ENCODE results near the gene RYR2.

The RYR2 gene

DNA sequence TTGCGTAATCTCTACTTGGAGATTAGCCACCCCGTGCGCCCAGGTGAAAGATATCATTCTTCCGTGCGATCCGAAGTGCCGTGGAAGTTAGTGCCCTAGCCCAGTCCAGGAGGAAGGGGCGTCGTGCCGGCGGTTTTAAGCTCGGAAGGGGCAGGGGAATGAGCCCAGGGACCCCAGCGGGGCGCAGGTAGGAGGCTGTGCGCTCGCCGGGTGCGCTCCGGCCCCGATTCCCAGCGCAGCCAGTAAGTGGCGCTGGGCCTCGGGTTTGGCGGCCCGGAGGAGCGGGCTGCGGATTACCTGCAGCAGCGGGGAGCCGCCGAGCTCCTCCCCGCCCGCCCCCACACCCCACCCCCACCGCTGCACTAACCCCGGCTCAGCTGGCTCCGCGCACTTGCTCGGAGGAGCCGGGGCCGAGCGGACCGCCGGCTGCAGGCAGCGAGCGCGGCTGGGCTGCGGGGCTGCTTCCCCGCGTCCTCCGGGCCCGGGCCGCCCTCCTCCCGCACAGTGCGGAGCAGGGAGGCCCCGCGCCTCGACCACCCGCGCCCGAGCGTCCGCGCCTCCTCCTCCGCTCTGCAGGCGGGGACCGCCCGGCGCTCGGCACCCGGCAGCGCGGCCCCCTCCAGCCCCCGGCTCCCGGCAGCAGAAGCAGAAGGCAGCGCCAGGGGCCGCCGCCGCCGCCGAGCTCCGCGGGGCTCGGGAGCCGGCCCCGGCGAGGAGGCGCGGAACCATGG lies at the start of gene RYR2:
Gene RYR2, plus strand, starts transcription at position 390 of the 731 bp plus-strand sequence. Its CDS starts 338 bp downstream, at position 728.
- H3K4me3 ChIP-seq: peak within 1 kb of the TSS; percentile 6 to 46 (median 21)
- H3K27ac ChIP-seq: peak within 1 kb of the TSS in 1 of 21 experiments; percentile 50

DNA sequence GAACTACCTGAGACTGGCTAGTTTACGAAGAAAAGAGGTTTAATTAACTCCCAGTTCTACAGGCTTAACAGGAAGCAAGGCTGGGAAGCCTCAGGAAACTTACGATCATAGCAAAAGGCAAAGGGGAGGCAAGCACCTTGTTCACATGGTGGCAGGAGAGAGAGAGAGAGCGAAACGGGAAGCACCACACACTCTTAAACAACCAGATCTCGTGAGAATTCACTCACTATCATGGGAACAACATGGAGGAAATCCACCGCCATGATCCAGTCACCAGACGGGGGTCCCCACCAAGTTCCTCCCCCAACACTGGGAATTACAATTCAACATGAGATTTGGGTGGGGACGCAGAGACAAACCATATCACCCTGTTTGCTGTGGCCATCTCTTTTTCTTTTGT lies 49.5 kb upstream of the RYR2 start:
- Histone ChIP-seq H3K4me3 (no peak overlapping the region), H3K27ac (no peak overlapping the region)

DNA sequence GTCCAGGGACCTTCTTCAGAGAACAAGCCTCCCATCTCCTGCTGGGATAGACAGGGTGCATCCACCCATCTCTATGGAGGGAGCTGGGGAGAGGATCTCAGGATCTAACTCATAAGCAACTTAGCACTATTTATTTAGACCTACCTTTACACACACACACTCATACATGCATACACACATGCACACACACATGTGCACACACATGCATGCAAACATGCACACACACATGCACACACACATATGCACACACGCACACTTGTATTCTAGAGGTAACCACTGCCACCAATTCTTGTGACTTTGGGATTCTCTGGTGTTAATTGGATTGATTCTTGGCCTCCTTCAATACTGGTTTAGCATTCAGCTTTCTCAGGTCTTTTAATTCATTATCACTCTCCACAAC lies 47.5 kb upstream of the RYR2 start:
- Histone ChIP-seq H3K4me3 (no peak overlapping the region), H3K27ac (no peak overlapping the region)

DNA sequence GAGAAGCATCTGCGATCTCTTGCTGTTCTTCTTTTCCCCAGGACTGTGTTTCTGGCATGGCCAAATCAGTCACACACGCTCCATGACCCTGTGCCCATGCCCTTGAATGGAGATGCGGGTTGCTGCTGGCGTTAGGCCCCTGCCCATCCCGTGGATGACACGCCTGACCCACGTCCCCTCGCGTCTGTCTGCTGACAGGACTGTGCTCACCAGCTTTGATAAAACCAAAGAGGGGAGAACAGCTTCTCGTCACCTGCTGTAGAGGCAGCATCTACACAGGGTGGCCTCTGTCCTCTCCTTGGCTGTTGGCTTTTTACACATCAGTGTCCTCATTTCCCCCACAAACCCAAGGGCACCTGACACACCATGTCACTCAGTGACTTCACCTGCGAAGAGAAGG lies 44.6 kb upstream of the RYR2 start:
- H3K4me3 ChIP-seq: no peak overlapping the region
- H3K27ac ChIP-seq: no peak overlapping the region

DNA sequence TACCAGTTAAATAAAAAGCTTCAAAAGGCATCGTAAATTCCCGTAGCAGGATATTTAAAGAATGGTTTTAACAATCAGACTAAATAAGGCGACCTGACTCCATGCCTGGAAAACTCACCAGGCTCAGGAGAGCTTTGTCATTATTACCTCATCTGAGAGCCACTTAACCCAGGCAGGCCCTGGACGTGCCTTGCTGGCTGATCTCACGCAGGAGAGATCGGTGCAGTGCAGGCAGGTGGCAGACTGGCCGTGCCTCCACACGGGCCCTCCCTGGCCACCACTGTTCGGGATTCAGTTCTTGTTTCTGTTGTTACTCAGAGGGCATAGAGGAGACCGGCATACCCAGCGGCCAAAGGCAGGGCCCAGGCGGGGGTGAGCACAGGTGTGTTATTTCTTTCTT lies 44.1 kb upstream of the RYR2 start:
- no peak overlapping the region for H3K27ac ChIP-seq
- no peak overlapping the region for H3K4me3 ChIP-seq

DNA sequence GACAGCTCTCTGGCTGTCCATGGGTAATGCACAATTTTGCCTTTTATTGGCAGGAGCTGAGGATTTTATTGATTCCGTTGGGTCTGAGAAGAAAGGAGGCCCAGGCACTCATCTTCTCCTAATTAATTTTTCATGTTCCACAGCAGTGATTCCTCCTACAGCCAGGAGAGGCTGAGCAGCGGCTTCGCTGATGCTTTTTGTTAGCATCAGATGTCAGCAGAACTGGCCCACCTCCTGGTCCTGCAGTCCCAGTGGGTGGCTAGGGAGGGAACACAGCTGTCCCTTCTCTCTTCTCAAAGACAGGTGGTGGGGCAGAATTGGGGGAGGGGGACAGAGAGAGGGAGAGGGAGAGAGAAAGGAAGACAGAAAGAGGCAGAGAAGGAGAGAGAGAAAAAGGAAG lies 43.4 kb upstream of the RYR2 start:
- H3K27ac ChIP-seq: no peak overlapping the region

DNA sequence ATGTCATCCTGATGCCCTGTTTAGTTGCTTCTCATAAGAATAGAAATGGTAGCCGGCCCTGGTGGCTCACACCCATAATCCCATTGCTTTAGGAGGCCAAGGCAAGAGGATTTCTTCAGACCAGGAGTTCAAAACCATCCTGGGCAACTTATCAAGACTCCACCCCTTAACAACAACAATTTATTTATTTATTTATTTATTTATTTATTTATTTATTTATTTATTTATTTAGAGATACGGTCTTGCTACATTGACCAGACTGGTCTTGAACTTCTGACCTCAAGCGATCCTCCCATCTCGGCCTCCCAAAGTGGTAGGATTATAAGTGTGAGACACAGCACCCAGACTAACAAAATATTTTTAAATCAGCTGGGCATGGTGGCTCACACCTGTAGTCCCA lies 41.8 kb upstream of the RYR2 start:
- H3K27ac ChIP-seq: no peak overlapping the region
- no peak overlapping the region for H3K4me3 ChIP-seq

More for the DNA sequence above, 43.4 kb upstream of the RYR2 start:
- no peak overlapping the region for H3K4me3 ChIP-seq

DNA sequence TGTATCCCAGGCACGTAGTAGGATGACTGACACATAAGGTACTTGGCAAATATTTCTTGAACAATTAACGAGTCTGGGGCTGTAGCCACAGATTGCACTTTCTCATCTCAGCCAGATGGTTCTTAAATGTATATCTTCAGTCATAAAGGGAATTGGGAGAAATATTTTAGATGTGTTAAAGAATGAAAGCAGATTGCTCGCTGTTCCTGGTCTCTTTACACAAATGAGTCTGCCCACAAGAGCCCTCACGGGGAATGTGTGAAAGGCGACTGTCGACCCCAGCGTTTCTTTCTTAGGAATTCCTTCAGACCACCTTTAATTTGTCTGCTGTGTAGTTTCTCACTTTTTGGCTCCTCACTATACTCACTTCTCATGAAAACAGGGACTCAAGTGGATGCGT lies 38.5 kb upstream of the RYR2 start:
- no peak overlapping the region for H3K4me3 ChIP-seq
- H3K27ac ChIP-seq: no peak overlapping the region

DNA sequence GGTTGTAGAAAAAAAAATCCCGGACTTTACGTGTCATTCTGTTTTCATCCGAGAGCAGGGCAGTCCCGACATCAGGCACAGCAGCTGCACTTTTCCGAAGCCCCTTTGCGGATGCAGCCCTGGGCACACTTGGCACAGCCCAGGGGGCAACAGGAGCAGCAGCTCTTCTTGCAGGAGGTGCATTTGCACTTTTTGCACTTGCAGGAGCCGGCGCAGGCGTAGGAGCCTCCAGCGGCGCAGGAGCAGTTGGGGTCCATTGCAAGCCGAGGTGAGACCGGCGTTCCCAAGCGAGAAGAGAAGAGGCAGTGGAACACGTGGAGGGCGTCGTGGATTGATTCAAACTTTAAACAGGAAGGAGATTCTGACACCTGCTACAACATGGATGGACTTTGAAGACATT lies 37.9 kb upstream of the RYR2 start, which contains the start of gene MT1HL1:
Gene MT1HL1, minus strand, starts transcription at position 326 of the 400 bp plus-strand sequence. Its CDS starts 69 bp downstream, at position 257.
- H3K27ac ChIP-seq: no peak within 1 kb of the TSS
- H3K4me3 ChIP-seq: no peak within 1 kb of the TSS

DNA sequence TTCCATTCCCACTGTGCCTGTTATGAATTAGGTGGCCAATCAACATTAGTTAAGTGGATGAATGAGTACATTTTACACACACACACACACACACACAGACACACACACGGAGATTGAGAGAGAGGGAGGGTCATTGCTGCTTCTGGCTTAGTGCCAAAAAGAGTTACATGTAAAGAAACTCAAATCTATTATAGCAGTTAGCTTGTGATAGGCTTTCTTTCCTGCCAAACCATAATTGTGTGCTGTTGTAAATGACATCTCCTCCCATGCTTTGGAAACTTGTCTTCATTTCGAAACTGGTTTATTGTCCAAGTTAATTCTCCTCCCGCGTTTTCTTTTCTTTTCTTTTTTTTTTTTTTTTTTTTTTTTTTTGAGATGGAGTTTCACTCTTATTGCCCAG lies 36.3 kb upstream of the RYR2 start:
- Histone ChIP-seq H3K27ac (no peak overlapping the region), H3K4me3 (no peak overlapping the region)

DNA sequence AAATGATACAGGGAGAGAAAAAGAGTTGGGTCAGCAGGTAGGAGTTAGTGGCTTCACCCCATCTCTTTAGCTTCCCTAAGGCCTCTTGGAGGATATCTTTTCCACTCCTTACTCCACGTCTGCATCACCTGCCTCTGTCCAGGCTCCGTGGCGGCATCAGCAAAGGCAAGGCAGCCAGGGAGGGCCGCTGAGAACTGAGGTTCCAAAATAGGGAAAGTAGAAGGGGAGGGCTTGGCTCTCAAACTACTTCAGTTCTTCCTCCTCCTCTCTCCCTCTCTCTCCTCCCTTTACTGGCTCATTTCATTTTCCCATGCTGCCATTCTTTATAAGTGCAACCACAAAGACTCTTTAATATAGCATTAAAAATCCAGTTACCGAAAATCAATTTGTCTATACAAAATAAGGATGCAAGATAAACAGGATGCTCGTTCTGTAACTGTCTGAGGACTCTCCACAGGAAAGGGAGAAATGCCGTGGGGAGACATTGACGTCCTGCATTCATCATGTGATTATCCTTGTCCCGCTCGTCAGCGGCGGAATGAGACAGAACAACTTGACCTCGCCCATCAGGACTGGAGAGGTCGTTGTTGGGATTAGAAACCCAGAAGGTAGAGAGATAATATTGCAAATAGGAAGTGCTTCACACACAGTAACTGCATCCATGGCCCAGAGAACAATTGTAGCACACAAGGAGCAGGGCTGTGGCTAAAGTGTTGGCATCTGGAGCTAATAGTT lies 34.7 kb upstream of the RYR2 start:
- Histone ChIP-seq H3K4me3 (no peak overlapping the region), H3K27ac (no peak overlapping the region)

DNA sequence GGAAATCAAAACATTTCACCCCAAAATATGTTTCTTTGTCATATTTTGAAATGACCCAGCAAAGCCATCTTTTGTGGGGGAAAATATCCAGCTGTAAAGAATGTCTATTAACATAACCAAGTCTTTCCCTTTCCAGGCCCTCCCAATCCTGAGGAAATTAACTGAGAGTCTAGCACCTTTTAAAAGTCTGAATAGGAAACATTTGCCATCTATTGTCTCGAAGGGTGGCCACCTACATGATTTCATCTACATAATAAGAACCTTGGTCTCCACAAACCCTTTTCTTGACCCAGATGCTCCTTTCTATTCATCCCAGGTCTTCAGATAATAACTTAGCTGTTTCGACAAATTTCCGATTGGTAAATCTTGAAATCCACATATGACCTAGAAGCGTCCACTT lies 32.4 kb upstream of the RYR2 start:
- Histone ChIP-seq H3K27ac (no peak overlapping the region), H3K4me3 (no peak overlapping the region)

DNA sequence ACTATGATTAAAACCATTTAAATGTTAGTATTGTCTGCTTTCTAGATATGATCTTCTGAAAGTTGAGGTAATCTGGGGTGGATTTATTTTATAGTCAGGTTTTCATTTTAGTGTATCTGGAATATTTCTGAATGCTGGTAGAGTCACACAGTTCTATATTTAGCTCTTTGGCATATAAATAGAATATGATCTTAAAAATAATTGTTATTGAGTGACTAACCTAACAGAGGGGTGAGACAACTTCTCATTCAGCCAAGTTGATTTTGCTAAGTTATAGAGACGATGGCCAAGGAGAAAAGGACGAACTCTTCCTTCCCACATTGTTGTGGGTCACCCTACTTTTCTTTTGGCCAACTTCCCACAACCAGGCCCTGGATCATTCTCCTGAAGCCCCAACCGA lies 30.6 kb upstream of the RYR2 start:
- Histone ChIP-seq H3K4me3 (no peak overlapping the region), H3K27ac (no peak overlapping the region)

DNA sequence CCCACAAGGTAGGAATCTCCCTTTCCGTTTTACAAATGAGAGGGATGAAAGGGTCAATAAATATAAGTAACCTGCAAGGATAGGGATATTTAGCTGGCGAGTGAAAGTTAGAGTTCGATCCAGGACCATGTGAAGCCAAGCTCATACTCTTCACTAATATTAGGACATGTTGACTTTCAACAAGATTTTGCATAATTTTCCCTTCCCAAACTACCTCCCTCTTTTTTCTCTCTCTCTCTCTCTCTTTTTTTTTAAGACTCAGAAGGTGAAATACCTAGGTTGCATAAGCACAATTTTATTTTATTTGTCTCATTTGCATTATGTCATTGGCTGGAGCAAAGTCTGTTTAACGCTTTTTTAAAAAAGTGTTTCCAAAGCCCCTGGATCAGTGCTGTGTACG lies 29.6 kb upstream of the RYR2 start:
- no peak overlapping the region for H3K27ac ChIP-seq
- no peak overlapping the region for H3K4me3 ChIP-seq

DNA sequence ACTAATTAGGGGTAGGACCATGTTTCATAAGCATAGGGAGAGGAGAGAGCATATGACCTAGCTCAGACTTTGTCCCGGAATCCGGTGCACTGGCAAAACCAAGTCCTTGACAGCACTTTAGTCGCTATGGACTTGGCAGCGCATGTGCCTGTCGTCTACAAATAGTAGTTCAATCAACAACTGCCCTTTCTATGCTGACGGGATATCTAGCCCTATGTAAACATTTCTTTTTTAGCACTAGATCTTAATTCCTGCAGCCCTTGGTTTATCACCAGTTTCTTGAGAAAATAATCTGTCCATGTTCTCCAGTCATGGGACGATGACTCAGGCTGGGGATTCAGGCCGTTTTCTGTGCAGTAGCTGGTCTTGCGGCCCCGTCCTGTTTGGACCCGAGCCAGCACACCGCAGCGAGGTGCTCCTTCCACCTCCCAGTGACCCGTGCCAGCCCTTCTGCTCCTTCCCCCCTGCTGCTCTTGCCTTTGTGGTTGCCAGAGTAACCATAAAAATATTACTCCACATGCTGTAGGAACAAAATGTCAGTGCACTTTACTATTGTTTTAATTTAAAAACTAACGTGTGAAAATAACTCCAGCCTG lies 29.1 kb upstream of the RYR2 start:
- Histone ChIP-seq H3K4me3 (no peak overlapping the region), H3K27ac (no peak overlapping the region)

DNA sequence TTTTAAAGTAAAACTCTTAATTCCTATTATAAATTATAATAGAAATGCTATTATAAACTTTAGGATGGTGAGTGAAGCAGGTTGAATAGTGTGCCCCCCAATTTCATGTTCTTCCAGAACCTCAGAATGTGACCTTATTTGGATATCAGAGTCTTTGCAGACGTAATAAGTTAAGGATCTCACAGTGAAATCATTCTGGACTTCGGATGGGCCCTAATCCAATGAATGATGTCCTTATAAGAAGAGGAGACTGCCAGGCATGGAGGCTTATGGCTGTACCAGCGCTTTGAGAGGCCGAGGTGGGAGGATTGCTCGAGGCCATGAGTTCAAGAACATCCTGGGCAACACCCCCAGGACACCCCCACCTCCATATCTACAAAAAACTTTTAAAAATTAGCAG lies 28.4 kb upstream of the RYR2 start:
- H3K4me3 ChIP-seq: no peak overlapping the region
- no peak overlapping the region for H3K27ac ChIP-seq

DNA sequence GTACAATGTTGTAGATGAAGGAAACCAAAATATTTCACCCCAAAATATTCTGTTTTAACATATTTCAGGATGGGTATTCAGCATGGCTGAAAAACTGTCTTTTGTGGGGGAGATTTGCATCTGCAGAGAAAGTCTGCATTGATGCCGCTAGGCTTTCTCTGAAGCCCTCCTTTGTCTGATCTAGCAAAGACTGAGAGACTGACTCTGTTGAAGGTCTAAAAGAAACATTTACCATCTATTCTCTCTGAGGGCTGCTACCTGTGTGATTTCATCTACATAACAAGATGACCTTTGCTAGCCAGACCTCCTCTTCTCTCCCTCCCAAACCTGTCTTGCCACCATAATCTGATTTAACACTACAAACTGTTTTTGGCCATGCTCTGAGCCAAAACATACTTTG lies 25.4 kb upstream of the RYR2 start:
- H3K4me3 ChIP-seq: no peak overlapping the region

DNA sequence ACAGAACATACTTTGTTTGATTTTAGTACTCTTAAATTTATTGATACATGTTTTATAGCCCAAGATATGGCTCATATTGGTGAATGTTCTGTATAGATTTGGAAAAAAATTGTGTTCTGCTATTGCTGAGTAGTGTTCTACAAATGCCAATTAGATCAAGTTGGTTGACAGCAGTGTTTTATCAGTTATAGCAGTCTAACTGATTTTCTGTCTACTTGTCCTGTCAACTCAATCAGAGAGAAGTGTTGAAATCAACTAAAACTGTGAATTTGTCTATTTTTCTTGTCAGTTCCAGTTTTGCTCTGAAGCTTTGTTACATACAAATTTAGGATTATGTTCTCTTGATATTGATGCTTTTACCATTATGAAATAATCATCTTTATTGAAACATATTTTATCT lies 23.1 kb upstream of the RYR2 start:
- Histone ChIP-seq H3K4me3 (no peak overlapping the region), H3K27ac (no peak overlapping the region)

More for the DNA sequence above, 25.4 kb upstream of the RYR2 start:
- no peak overlapping the region for H3K27ac ChIP-seq

DNA sequence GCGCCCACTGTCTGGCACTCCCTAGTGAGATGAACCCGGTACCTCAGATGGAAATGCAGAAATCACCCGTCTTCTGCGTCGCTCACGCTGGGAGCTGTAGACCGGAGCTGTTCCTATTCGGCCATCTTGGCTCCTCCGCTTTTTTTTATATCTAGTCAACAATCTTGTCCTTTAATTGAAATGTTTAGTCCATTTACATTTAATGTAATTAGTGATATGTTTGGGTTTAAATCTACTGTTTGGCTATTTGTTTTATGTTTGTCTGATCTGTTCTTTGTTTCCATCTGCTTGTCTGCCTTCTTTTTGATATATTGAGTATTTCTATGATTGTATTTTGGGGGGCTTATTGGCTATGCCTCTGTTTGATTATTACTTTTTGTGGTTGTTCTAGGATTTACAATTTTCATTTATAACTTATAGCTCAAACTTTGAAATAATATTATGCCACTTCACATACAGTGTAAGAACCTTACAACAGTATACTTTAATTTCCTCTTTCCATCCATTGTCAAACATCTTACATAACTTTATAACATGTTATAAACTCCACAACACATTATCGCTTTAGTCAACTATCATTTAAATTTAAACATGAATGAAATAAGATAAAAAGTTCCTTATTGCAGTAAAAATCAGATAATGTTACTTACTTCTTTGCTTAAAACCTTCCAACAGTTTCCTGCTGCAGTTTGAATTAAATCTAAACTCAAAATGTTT lies 16.5 kb upstream of the RYR2 start:
- no peak overlapping the region for H3K4me3 ChIP-seq
- no peak overlapping the region for H3K27ac ChIP-seq

DNA sequence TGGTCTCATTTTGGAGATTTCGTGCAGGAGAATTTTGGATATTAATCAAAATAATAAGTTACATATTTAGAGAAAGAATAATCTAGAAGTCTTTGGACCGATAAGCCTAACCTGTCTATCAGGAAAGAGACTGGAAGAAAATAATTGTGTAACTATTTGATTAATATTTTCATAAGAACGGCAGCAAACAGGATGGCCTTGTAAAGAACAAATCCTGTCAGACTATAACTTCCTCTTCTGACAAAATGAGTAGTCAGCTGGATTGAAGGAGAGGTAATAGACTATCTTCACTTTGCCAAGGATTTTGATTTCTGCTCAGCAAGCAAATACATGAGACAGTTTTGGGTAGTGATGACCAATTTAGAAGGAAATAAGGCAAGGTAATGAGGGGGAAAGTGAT lies 12.7 kb upstream of the RYR2 start:
- Histone ChIP-seq H3K27ac (no peak overlapping the region), H3K4me3 (no peak overlapping the region)

All from skin epidermis (tissue), 12 donors.